CD4-positive, alpha-beta T cell treated with Interleukin-12 subunit alpha and Interleukin-12 subunit beta, for 1 hour (primary cell): ENCODE measurements around the gene KRTAP16-1.
"Not testable (repeated sequence)": the region's sequence is repeated elsewhere in the genome, so short reads cannot be mapped to it uniquely, and the experiment has no call there.

Source experiments
- DNase-seq: peaks from one replicate; pipeline ENCODE4 v3.0.0-alpha.2; 2020

KRTAP16-1 gene

GRCh38 chr17:41308918-41309359 is at the start of gene KRTAP16-1:
KRTAP16-1 (minus strand) TSS chr17:41309309; CDS start chr17:41309253, 56 bp downstream.
- peak; percentile 47 for DNase-seq

GRCh38 chr17:41354536-41354935 is 45.4 kb upstream of the KRTAP16-1 start:
- DNase-seq: no peak

- DNase-seq: no peak
Measured at GRCh38 chr17:41352597-41353366, 43.7 kb upstream of the KRTAP16-1 start.

GRCh38 chr17:41351177-41351576 is 42.1 kb upstream of the KRTAP16-1 start:
- DNase-seq: no peak

GRCh38 chr17:41350381-41350878 is 41.3 kb upstream of the KRTAP16-1 start, which contains the start of gene KRT33A:
KRT33A (minus strand) TSS chr17:41350828; CDS start chr17:41350767, 61 bp downstream.
- not testable (repeated sequence) for DNase-seq

- no peak for DNase-seq
Measured at GRCh38 chr17:41347869-41348760, 39.0 kb upstream of the KRTAP16-1 start.

GRCh38 chr17:41346421-41346820 is 37.3 kb upstream of the KRTAP16-1 start:
- DNase-seq: not testable (repeated sequence)

GRCh38 chr17:41345992-41346391 is 36.9 kb upstream of the KRTAP16-1 start:
- DNase-seq: no peak

- DNase-seq: no peak
Measured at GRCh38 chr17:41343029-41343428, 33.9 kb upstream of the KRTAP16-1 start.

- DNase-seq: peak; percentile 69
Measured at GRCh38 chr17:41340934-41341861, 32.1 kb upstream of the KRTAP16-1 start.

- DNase-seq: no peak
Measured at GRCh38 chr17:41340494-41340893, 31.4 kb upstream of the KRTAP16-1 start.

- no peak for DNase-seq
Measured at GRCh38 chr17:41339571-41340172, 30.6 kb upstream of the KRTAP16-1 start.

GRCh38 chr17:41338961-41339485 is 29.9 kb upstream of the KRTAP16-1 start:
- DNase-seq: peak; percentile 84

- DNase-seq: no peak
Measured at GRCh38 chr17:41335747-41336146, 26.6 kb upstream of the KRTAP16-1 start.

GRCh38 chr17:41334385-41335305 is 25.5 kb upstream of the KRTAP16-1 start:
- DNase-seq: peak; percentile 18

GRCh38 chr17:41333836-41334235 is 24.7 kb upstream of the KRTAP16-1 start:
- no peak for DNase-seq

GRCh38 chr17:41333098-41333497 is 24.0 kb upstream of the KRTAP16-1 start:
- no peak for DNase-seq

- DNase-seq: no peak
Measured at GRCh38 chr17:41332239-41332638, 23.1 kb upstream of the KRTAP16-1 start.

- DNase-seq: no peak
Measured at GRCh38 chr17:41331606-41332005, 22.5 kb upstream of the KRTAP16-1 start.

GRCh38 chr17:41329279-41329948 is 20.3 kb upstream of the KRTAP16-1 start:
- no peak for DNase-seq
